CD4-positive, alpha-beta T cell treated with Interleukin-6 for 4 hours (primary cell): Measurements from ENCODE around the gene KCNQ1.

Experiments used
- DNase-seq: peaks from one replicate; pipeline ENCODE4 v3.0.0-alpha.2; 2020; ENCODE audit warnings: mixed read lengths

Gene KCNQ1

GRCh38 chr11:2834503-2835273, 389.9 kb downstream of the KCNQ1 start:
- DNase-seq: no peak

- no peak for DNase-seq
Observed at GRCh38 chr11:2835296-2835695, 390.5 kb downstream of the KCNQ1 start.

- no peak for DNase-seq
Observed at GRCh38 chr11:2835751-2836150, 390.9 kb downstream of the KCNQ1 start.

GRCh38 chr11:2836315-2837095, 391.7 kb downstream of the KCNQ1 start:
- DNase-seq: no peak

GRCh38 chr11:2837096-2837601, 392.3 kb downstream of the KCNQ1 start:
- DNase-seq: no peak

- DNase-seq: no peak
Observed at GRCh38 chr11:2837651-2838050, 392.8 kb downstream of the KCNQ1 start.

GRCh38 chr11:2838091-2838490, 393.3 kb downstream of the KCNQ1 start:
- DNase-seq: no peak

GRCh38 chr11:2838676-2839294, 394.0 kb downstream of the KCNQ1 start:
- DNase-seq: no peak

GRCh38 chr11:2839395-2839943, 394.7 kb downstream of the KCNQ1 start:
- no peak for DNase-seq

GRCh38 chr11:2841411-2842190, 396.8 kb downstream of the KCNQ1 start:
- DNase-seq: no peak

- no peak for DNase-seq
Observed at GRCh38 chr11:2842876-2843275, 398.1 kb downstream of the KCNQ1 start.

GRCh38 chr11:2843551-2843950, 398.7 kb downstream of the KCNQ1 start:
- no peak for DNase-seq

- DNase-seq: no peak
Observed at GRCh38 chr11:2844116-2844842, 399.5 kb downstream of the KCNQ1 start.

- DNase-seq: no peak
Observed at GRCh38 chr11:2844996-2845395, 400.2 kb downstream of the KCNQ1 start.

- no peak for DNase-seq
Observed at GRCh38 chr11:2846056-2846455, 401.2 kb downstream of the KCNQ1 start.

GRCh38 chr11:2846470-2846869, 401.7 kb downstream of the KCNQ1 start:
- DNase-seq: no peak

- no peak for DNase-seq
Observed at GRCh38 chr11:2847561-2847960, 402.8 kb downstream of the KCNQ1 start.

GRCh38 chr11:2848497-2848896, 403.7 kb downstream of the KCNQ1 start:
- no peak for DNase-seq

- no peak for DNase-seq
Observed at GRCh38 chr11:2849994-2850770, 405.4 kb downstream of the KCNQ1 start.

- no peak for DNase-seq
Observed at GRCh38 chr11:2853401-2853800, 408.6 kb downstream of the KCNQ1 start.

GRCh38 chr11:2853997-2854560, 409.3 kb downstream of the KCNQ1 start:
- DNase-seq: no peak
